Activated CD4-positive, alpha-beta T cell treated with anti-CD3 and anti-CD28 coated beads, Interleukin-2, Interleukin-6, amounts not matched to agents 100 ng/mL and 50 ng/mL, durations not matched to agents 16 hours and 8 hours (primary cell): ENCODE results near the gene VWDE.
"Not testable (repeated sequence)": the region's sequence is repeated elsewhere in the genome, so short reads cannot be mapped to it uniquely, and the experiment has no call there.

ENCODE experiments used
- DNase-seq: peaks from one replicate; pipeline ENCODE4 v3.0.0-alpha.2; 2020

Gene VWDE

DNA sequence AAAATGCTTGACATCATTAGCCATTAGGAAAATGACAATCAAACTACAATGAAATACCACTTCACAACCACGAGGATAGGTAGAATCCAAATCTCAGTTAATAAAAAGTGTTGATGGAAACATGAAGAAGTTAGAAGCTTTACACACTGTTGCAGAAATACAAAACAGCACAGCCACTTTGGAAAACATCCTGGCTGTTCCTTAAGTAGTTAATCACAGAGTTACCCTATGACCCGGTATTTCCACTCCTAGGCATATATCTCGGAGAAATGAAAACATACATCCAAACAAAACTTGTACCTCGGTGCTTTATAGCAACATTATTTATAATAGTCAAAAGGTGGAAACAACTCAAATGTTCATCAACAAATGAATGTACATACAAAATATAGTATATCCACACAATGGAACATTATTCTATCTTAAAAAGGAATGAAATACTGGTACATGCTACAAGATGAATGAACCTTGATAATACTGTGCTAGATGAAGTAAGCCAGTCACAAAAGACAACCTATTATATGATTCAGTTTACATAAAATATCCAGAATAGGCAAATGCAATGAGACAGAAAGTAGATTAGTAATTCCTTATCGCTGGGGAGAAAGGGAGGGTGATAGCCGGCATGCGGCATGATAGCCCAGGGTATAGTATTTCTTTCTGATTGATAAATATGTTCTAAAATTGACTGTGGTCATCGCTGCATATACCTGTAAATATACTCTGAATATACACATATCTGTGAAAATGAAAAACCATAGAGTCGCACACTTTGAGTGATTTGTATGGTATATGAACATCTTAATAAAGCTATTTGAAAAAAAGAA is 1.9 kb downstream of the VWDE start:
- DNase-seq = no peak

DNA sequence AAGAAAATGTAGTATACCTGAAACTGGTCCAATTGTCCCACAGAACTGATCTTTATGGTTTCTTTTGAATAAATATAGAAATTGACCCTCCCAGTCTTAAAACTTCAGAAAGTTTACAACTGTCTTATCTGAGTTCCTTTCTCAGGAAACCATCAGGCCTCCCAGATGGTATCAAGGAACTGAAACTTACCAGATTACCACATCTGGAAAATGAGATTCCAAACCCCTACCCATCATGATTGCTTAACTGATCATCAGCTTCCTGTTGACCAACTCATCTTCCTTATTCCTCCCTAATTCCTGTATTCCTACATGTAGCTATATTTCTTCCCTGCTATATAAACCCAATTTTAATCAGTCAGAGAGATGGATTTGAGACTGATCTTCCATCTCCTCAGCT is 5.5 kb downstream of the VWDE start:
- DNase-seq = no peak

DNA sequence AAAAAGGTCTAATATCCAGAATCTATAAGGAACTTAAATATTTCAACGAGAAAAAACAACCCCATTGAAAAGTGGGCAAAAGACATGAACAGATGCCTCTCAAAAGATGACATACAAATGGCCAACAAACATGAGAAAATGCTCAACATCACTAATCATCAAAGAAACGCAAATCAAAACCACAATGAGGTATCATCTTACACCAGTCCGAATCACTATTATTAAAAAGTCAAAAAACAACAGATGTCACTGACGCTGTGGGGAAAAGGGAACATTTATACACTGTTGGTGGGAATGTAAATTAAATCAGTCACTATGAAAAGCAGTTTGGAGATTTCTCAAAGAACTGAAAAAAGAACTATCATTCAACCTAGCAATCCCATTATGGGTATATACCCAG is 6.0 kb downstream of the VWDE start:
- DNase-seq = no peak

DNA sequence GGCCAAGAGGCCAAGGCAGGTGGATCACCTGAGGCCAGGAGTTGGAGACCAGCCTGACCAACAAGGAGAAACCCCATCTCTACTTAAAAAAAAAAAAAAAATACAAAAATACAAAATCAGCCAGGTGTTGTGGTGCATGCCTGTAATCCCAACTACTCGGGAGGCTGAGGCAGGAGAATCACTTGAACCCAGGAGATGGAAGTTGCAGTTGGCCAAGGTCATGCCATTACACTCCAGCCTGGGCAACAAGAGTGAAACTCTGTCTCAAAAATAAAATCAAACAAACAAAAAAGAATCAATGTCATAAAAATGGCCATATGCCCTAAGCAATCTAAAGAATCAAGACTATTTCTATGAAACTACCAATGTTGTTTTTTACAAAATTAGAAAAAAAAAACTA is 7.0 kb downstream of the VWDE start:
- not testable (repeated sequence) for DNase-seq

DNA sequence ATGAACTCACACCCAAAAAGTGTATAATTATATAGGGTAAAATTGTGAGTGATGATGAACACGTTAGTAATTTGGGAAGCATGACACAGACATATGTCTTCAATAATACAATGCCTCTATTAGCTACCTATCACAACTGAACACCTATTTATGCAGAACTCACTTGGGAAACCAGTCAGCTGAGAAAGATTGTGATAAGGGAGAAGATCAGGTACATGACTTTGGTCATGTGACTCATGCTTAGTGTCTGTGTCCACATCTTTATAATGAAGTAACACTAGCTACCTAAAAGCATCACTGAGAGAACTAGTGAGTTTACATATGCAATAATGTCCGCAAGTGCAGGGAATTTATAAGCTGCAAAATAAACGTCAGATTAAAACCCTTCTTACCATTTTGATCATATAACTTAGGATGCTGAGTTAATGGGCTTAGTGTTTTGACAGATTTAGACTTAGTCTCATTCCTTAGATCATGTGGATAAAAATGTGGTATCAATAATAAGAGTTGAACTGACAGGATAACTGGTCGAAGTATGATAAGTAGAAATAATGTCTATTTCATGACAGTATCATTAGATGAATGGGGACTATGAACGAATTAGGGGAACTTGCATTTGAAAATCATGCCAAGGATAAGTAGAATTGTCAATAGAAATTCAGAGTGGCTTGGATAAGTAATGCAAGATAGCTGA is 11.6 kb downstream of the VWDE start:
- no peak for DNase-seq

DNA sequence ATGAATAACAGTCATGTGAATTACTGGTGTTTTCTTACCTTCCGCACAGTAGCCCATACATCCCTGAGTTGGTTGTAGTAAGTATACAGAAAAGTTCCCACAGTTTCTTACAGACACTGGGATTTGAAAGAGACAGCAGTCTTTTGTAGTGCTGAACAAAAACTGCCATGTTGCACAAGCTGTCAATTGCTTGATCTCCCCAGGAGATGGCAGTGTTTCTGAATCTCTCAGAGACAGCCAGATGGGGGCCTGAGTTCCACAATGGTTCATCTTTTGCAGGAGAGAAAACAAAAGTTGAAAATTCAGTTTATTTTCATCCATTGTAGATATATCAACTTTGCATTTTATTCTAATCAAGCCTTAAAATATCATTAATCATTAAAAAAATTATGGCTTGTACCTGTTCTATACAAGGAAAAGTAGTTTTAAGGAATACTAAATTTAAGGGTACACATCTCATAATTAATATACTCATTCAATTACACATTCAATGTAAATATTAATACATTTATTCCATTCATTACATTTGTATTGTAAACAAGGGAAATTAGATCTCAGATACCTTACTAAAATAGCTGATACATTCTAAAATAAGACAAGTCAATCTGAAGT is 14.5 kb downstream of the VWDE start:
- peak; percentile 64 for DNase-seq

DNA sequence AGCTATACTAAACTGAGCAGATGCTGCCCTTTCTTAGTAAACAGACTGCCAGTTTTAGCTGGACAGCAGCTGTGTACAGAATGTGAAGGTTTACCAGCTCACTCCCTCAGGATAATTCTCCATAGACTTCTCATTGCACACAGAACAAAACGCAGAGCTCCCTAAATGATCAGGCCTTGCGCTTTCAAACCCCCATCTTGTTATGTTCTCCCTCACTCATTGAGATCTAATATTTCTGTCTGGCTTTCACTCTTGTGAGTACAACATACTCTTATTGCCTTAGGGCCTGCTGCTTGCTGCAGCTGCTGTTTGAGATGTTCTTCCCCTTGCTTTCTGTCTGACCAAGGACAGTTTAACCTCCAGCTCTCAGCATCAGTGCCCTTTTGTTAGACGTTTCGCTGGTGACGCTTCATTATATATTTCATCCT is 17.3 kb downstream of the VWDE start:
- DNase-seq = no peak

DNA sequence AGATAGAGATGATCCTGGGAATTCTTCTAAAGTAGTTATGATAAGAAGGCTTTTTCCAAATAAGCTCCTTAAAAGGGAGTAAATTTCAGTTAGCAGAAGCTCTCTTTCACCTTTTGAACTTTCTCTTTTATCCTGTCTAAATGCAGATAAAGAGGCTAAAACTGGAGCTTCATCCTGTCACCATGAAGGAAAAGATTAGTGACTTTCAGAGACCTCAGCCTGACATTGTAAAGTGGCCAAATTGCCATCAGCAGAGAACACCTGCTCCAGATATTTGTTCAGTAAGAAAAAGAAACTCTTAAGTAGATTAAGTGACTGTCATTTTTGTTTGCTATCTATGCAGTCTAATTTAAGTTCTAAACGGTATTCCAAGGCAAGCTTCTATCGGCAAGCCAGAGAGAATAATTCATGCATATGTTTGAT is 18.3 kb downstream of the VWDE start:
- DNase-seq = no peak

DNA sequence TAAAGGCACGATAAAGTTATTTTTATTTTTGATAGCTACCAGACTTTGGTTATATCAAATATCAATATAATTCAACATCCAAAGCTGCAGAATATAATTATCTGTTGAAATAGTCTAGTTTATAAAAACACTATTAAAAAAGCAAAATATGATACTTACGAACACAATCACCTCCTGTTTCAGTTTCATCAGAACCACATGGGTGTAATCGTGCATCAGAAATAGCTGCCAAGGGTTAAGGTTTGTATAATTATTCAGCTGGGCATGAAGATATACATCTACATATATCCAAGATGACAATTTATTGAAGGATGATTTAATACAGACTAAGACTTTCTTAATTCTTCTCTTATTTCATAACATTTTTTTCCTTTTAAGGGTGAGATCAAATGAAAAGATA is 20.3 kb downstream of the VWDE start:
- no peak for DNase-seq

DNA sequence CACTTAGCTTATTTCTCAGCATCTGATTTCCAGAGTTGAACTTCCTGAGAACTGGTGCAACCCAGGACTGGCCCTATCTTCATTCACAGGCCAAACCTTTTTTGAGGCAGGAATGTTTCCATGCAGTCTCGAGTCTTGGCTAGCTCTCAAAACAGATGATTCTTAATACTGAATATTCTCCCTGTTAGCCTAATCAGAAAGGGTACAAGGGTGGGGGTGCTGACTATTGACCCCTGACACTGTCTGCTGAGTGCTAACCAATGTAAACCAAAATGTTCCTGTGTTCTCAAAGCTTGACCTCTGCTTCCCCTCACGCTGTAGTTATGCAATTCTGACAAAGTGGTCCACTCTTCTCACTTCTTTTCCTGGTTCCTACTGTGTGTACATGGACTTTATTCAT is 25.3 kb downstream of the VWDE start:
- DNase-seq = no peak

DNA sequence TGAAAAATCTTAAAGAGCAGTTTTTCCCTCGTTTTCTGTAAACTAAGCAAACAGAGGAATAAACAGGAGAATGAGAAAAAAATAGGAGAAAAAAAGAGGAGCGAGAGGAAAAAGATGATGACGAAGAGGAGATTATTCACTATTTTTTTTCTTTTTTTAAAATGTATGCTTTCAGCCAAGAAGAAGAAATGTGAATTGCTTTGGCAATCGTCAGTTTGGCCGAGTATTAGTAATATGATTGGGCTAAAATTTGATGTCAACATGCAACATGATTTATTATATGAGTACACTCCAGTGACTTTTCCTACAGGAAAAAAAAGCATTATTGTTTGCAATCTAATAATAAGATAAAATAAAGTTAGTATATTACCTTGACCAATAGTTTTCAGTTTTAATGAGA is 26.3 kb downstream of the VWDE start:
- DNase-seq = no peak

DNA sequence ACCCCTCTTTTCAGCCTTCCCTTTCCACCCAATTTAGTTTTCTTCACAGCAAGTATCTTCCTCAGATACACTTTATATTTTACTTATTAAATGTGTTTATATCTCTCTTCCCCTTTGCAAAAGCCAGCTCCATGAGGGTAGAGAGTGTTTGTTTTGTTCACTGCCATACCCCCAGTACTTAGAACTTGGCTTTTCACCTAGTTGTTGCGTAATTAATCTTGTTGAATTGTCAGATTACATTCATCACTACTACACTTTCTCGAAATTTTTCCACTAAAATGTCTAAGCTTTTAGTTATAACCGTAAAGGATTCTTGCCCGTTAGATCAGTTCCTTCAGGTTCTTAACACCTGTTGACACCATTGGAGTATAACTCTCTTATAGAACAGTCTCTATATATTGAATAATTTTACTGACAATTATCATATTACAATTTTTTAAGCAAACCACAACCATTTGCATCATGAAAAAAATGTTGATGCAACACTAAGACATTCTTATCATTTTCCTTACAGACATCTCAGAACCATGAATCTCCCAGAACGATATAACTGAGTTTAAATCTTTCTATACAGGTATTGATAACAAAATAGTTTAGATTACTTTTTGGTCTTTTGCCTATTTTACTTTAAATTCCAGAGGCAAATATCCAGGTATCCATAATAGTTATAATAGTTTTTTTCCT is 29.9 kb downstream of the VWDE start:
- DNase-seq = no peak

DNA sequence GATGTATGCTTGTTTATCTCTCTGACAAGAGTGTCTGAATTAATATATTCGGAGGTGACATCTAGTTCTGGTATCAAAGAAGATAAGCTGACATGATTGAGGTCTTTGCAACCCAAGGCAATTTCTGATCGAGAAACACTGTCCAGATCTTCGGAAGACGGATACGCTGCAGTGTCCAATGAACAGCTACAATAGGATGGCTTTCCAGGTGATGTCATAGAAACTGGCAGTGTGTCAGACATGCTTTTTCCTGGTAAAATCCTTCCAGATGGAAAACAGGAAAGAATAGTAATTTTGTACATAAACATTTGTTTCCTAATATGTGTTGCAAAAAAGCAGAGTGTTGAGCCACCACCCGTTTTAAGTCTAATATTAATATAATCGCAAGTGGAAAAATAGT is 33.4 kb downstream of the VWDE start:
- DNase-seq = no peak

DNA sequence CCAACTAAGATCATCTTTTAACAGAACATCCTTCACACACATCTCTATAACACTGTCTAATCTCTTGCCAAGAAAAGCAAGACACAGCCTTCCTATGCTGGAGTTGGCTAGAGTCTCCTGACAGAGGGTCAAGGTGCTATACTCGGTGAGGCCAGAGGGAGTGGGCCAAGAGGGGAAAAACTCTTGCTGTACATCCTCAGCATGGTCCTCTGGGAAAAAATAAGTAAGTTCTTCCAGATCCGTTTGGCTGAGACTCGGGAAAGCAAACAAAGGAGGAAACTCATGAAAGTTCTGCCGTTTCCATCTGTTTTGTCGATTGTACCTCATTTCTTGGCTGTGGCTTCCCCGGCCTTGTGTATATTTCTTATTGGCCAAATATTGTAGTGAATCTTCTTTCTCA is 33.9 kb downstream of the VWDE start:
- DNase-seq = no peak

DNA sequence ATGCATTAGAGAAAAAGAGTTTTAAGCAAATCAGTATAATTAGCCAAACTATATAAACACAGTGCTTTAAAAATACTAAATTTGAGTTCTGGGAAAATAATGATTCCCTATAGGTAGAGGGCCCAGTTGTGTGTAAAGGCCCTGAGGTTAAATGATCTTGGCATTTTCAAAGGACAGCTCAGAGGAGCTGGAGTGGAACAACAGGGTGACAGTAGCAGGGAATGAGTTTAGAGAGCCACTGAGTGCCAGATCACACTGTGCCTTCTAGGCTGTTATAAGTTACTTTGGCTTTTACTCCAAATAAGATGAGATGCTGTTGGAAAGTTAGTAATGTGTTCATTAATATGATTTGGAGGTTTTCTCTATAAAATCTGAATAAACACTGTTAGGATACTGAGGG is 34.6 kb downstream of the VWDE start:
- no peak for DNase-seq

DNA sequence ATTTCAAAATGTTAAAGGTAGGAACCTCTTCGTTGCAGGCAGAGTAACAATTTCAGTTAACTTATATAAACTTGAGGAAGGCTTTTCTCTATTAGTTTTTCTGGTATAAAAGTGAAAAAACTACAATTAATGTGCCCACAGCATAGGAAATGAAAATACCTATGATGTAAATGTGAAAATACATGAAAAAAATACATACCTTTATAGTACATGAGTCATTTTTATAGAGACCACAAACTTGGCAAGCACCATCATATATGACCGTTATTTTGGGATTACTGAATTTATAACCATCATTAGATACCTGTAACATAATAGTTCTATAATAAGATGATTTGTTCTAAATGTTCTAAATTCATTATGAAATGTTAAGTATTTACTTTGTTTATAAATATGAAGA is 42.7 kb downstream of the VWDE start:
- DNase-seq = no peak

DNA sequence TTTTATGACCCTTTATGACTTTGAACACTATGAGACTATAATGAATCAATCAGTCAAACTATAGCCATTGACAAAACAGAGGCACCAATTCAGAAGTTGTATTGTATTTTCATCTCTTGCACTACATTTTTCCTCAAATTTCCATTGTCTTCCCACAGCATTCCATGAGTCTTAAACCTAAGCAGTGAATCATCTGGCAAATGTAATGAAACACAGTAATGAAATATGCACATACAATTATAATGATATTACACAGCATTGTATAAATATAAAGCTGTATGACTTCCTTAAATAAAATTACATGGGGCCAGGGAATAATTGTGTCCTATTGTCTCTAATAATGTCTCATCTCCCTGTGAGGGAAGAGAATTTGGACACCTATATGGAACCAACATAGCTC is 45.0 kb downstream of the VWDE start:
- DNase-seq = no peak

DNA sequence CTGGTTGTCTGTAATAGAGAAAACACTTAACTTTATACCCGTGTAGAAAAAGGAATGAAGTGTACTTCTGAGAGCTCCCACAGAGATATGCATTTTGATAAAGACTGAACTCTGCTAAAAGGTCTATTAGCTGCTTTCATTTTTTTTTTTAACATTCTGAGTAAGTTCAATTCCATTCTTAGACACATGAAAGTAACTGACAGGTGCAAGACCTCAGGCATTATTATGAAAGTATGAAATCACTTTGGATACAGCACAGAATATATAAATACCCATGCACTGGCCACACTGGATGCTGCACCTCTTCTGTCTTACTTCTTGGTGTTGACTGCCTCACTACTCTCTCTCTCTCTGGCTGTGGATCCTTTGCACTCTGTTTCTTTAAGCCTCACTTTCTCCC is 46.2 kb downstream of the VWDE start:
- no peak for DNase-seq

DNA sequence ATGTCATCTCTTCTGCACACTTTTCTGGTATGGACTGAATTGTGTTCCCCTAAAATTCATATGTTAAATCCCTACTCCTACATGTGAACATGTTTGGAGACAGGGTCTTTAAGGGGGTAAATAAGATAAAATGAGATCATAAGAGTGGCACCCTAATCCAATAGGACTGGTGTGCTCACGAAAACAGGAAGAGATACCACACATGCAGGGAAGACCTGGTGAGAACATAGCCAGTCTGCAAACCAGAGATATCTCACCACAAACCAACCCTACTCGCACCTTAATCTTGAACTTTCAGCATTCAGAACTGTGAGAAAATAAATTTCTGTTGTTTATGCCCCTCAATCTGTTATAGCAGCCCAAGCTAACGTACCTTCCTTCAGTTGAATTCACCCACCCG is 51.8 kb downstream of the VWDE start:
- DNase-seq = no peak

DNA sequence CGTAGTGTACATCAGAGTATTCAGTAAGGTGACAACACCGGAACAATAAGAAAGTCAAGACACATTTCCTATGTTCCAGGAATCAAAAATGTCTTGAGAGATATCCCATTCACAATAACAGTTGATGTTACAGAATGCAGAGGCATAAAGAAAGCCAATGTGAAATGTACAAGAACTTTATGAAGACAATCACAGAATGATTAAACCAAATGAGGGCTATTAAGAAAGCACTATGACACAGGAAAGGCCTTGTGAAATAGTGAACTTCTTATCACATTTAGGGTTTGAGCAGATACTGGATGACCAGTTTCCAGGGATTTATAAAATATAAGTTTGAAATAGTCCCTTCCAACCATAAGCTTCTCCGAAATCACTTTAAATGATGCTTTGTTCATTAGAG is 52.7 kb downstream of the VWDE start:
- no peak for DNase-seq

DNA sequence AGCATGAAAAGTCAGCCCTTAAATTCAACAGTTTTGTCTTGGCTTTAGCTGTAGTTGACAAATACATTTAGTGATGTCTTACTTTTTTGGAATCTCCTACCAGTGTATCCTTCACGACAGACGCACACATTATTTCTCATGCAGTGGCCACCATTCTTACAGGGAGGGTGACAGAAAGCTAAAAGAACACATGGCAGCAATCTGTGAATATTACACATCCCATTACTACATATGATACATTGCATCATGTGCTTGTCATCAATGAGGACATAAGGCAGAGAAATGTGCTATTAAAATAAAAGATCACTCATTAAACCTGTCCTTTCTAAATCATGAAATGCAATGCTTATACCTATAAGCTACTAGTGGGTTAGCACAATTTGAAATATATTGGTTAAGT is 66.6 kb downstream of the VWDE start:
- DNase-seq = no peak

DNA sequence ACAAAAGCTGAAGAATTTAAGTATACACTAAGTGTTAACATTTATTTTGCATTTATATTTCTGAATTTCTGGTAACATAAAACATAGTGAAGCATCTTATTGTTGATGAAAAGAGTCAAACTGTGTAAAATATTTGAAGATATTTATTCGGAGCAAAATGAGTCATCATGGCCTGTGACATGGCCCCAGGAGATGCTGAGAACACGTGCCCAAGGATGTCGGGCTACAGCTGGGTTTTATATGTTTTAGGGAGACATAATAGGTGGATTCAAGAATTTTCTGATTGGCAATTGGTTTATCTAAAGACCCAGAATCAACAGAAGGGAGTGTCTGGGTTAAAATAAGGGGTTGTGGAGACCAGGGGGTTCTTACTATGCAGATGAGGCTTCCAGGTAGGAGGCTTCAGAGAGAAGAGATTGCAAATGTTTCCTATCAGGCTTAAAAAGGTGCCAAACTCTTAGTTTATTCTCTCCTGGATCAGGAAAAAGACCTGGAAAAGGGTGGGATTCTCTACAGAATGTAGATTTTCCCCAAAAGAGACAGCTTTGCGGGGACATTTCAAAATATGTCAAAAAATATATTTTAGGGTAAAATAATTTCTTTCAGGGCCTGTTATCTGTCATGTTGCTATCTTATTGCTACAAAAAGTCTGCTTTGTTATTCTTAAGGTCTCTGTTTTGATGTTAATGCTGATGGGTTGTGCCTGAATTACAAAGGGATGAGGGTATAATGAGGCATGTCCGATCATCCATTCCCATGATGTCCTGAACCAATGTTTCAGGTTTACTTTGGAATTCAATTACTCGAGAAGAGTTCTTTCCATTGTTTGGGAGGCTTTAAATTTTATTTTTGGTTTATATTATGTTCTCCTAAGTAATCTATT is 74.5 kb downstream of the VWDE start:
- no peak for DNase-seq

DNA sequence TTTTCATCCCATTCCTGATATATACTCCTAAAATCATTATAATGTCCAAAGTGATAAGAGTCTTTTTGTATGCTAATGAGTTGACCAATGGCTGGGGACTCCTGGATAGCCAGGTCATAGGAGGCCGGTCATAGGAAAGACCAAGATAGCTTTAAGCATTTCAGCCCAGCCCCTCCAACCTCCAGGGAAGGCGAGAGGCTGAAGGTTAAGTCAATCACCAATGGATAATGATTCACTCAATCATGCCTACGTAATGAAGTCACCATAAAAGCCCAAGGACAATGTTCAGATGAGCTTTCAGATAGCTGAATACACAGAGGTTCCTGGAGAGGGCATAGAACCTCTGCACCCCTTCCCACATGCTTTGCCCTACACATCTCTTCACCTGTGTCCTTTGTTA is 75.7 kb downstream of the VWDE start:
- DNase-seq = no peak
